ENCODE measurements around the gene GTF3A. TPM values are rescaled to one million over a fixed set of nuclear protein-coding genes. Genes with fewer than 3 reads are reported as not detected.

GTF3A gene
- total and polyA plus RNA-seq, 7 donors, result 141 to 285 (median 201) TPM

- WGBS, 3 donors, result 88 to 97% (median 92%) methylated on average over 2 of the region's 2 CpGs
- ATAC-seq, result no peak
- peaks cover 7 to 83% of the 10 kb centered on the region in 2 donors for H3K36me3 ChIP-seq (ENCODE audit: insufficient read depth in 1 of 2, low read depth in 1 of 2)
- no peak overlapping the region for H3K4me3 ChIP-seq
- H3K27me3 ChIP-seq (ENCODE audit: insufficient read depth in 3 of 3, low read length in 2 of 3), result no peaks in the 10 kb centered on the region
- no peak overlapping the region for H3K27ac ChIP-seq
- intact Hi-C loops (cut with DNase I), result no loop called here
- H3K9me3 ChIP-seq, result no peaks in the 10 kb centered on the region
- DNase-seq, result no peak
- no peak for TF ChIP-seq CTCF (IDR thresholded peaks at IDR 0.05)
- no peaks in the 10 kb centered on the region for H3K4me1 ChIP-seq
Measured at GRCh38 chr13:27437126-27437525, 12.7 kb downstream of the GTF3A start.

GRCh38 chr13:27440408-27440807 is 16.0 kb downstream of the GTF3A start:
- no peak overlapping the region for H3K27ac ChIP-seq
- peaks cover 3 to 71% of the 10 kb centered on the region in 2 donors for H3K36me3 ChIP-seq (ENCODE audit: insufficient read depth in 1 of 2, low read depth in 1 of 2)
- intact Hi-C loops (cut with DNase I), result no loop called here

GRCh38 chr13:27442071-27442647 is 17.7 kb downstream of the GTF3A start:
- intact Hi-C loops (cut with DNase I), result no loop called here
- 64 to 86% (median 73%) methylated on average over 15 of the region's 15 CpGs for WGBS, 3 donors
- ATAC-seq, result no peak

More at GRCh38 chr13:27440408-27440807, 16.0 kb downstream of the GTF3A start:
- Histone ChIP-seq H3K4me3 (no peak overlapping the region), H3K27me3 (ENCODE audit: insufficient read depth in 3 of 3, low read length in 2 of 3) (no peaks in the 10 kb centered on the region), H3K4me1 (peaks cover under 1% of the 10 kb centered on the region), H3K9me3 (no peaks in the 10 kb centered on the region)
- DNase-seq (no peak), ATAC-seq (no peak)
- no peak for TF ChIP-seq CTCF (IDR thresholded peaks at IDR 0.05)
- 91 to 97% (median 95%) methylated on average over 1 of the region's 1 CpG for WGBS, 3 donors

GRCh38 chr13:27442797-27443196 is 18.4 kb downstream of the GTF3A start:
- Histone ChIP-seq H3K27ac (no peak overlapping the region), H3K36me3 (ENCODE audit: insufficient read depth in 1 of 2, low read depth in 1 of 2) (peaks cover 0 to 54% of the 10 kb centered on the region in 2 donors), H3K9me3 (no peaks in the 10 kb centered on the region), H3K27me3 (ENCODE audit: insufficient read depth in 3 of 3, low read length in 2 of 3) (no peaks in the 10 kb centered on the region), H3K4me3 (no peak overlapping the region), H3K4me1 (peaks cover 22% of the 10 kb centered on the region)
- DNase-seq, result no peak
- WGBS, 3 donors, result 84 to 90% (median 85%) methylated on average over 7 of the region's 7 CpGs
- TF ChIP-seq CTCF (IDR thresholded peaks at IDR 0.05), result no peak
- no peak for ATAC-seq
- intact Hi-C loops (cut with DNase I), result no loop called here

More at GRCh38 chr13:27442071-27442647, 17.7 kb downstream of the GTF3A start:
- Histone ChIP-seq H3K27me3 (ENCODE audit: insufficient read depth in 3 of 3, low read length in 2 of 3) (no peaks in the 10 kb centered on the region), H3K36me3 (ENCODE audit: insufficient read depth in 1 of 2, low read depth in 1 of 2) (peaks cover 0 to 55% of the 10 kb centered on the region in 2 donors), H3K4me1 (peaks cover 16% of the 10 kb centered on the region), H3K9me3 (no peaks in the 10 kb centered on the region), H3K4me3 (no peak overlapping the region), H3K27ac (no peak overlapping the region)
- no peak for TF ChIP-seq CTCF (IDR thresholded peaks at IDR 0.05)
- DNase-seq, result no peak
